Ectodermal cell (in vitro differentiated cells): ENCODE results near the gene MBLAC2.

Experiments used
- H3K27ac ChIP-seq: 2 replicates; pipeline ENCODE4 v1.7.0; 2013; ENCODE audit warnings: mild to moderate bottlenecking, low read depth, low read length; ENCODE audit not compliant: insufficient read depth, poor library complexity, severe bottlenecking
- H3K27me3 ChIP-seq: 2 replicates; pipeline ENCODE4 v1.7.0; 2013; ENCODE audit warnings: mild to moderate bottlenecking, low read length; ENCODE audit not compliant: insufficient read depth, control insufficient read depth, poor library complexity, severe bottlenecking
- H3K36me3 ChIP-seq: one replicate; pipeline ENCODE4 v1.7.0; 2013; ENCODE audit warnings: low read length; ENCODE audit not compliant: control insufficient read depth, insufficient read depth
- H3K4me1 ChIP-seq: one replicate; pipeline ENCODE4 v1.7.0; 2013; ENCODE audit warnings: low read length; ENCODE audit not compliant: control insufficient read depth, insufficient read depth
- H3K4me3 ChIP-seq: 2 replicates; pipeline ENCODE4 v1.7.0; 2013; ENCODE audit warnings: low read depth, low read length, control low read depth; ENCODE audit not compliant: insufficient read depth
- H3K9me3 ChIP-seq: 2 replicates; pipeline ENCODE4 v1.7.0; 2013; ENCODE audit warnings: mild to moderate bottlenecking, low read length, moderate library complexity; ENCODE audit not compliant: control insufficient read depth
- WGBS, 2 experiments: methylation state at CpG; one replicate each; pipeline ENCODE4 v1.1.7; 2013; ENCODE audit warnings: missing lambda C conversion rate in 2 of 2; 5-methylcytosine and 5-hydroxymethylcytosine counted together

Gene MBLAC2

DNA sequence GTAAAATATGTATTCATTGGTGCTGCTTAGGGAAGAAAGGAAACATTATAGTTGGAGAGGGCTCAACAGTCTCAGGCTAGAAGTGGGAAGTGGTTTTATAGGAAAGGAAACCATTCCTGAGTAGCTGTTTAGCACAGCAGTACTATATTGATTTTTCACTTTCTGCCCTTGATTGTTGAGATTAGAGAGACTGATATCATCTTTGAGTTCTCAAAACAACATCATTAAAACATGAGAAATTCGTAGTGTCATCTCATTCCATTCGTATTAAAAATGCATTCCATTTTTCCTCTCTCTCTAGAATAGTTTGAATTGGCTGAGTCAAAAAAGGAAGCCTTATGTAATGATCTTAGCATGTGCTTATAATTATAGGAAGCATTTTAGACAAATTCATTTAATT is 14.2 kb upstream of the MBLAC2 start:
- H3K36me3 ChIP-seq, result no peaks in the 10 kb centered on the region
- H3K9me3 ChIP-seq, result no peaks in the 10 kb centered on the region
- H3K4me1 ChIP-seq, result no peaks in the 10 kb centered on the region
- 83 to 100% methylated on average over 1 to 2 of the region's 2 CpGs for WGBS, 2 experiments
- H3K27ac ChIP-seq, result no peak overlapping the region
- no peaks in the 10 kb centered on the region for H3K27me3 ChIP-seq
- H3K4me3 ChIP-seq, result no peak overlapping the region

DNA sequence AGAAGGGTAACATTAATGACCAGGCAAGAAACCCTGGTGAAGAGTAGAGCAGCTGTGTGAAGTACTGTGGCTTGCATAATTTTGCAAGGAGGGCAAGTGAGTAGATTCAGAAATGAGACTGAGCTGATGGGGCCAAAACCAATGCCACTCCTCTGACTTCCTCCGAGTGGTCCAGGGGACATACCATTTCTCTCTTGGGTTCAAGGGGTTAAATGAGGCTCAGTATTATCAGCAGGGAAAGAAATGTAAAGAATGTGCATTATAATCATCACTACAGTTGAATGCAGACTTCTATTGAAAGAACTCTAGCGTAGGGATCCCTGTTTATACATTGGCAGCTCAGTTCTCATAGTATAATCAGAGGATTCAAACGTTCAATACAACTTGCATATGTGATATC is 10.0 kb upstream of the MBLAC2 start:
- WGBS, 2 experiments, result 81% methylated on average over 3 of the region's 3 CpGs
- H3K27ac ChIP-seq, result no peak overlapping the region
- no peaks in the 10 kb centered on the region for H3K9me3 ChIP-seq
- H3K4me3 ChIP-seq, result no peak overlapping the region
- H3K4me1 ChIP-seq, result no peaks in the 10 kb centered on the region
- H3K27me3 ChIP-seq, result no peaks in the 10 kb centered on the region
- no peaks in the 10 kb centered on the region for H3K36me3 ChIP-seq

GRCh38 chr5:90483206-90483605 is 8.6 kb upstream of the MBLAC2 start:
- no peak overlapping the region for H3K4me3 ChIP-seq
- no peaks in the 10 kb centered on the region for H3K4me1 ChIP-seq
- no peaks in the 10 kb centered on the region for H3K9me3 ChIP-seq
- H3K36me3 ChIP-seq, result no peaks in the 10 kb centered on the region
- no peaks in the 10 kb centered on the region for H3K27me3 ChIP-seq
- H3K27ac ChIP-seq, result no peak overlapping the region
- 93 to 95% methylated on average over 8 of the region's 8 CpGs for WGBS, 2 experiments

DNA sequence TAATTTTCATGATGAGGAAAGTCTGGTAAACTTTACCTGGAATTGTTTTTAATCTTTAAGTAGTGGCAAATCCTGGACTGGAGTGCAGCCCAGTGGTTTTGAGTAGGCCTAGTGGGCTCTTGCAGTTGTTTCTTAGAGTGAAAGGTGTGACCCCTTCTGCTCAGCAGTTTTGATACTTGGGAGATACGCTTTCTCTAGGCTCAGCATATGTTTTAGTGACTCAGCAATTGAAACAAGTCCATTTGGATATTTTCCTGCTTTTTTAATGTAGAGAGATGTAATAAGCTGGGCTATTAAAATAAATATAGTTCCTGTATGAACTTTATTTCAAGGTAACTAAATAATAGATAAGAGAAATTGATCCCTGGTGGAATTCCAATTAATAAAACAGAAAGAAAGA is 6.1 kb upstream of the MBLAC2 start:
- WGBS, 2 experiments, result 100% methylated on average over 1 of the region's 1 CpG
- Histone ChIP-seq H3K36me3 (no peaks in the 10 kb centered on the region), H3K27ac (no peak overlapping the region), H3K27me3 (peaks cover 6% of the 10 kb centered on the region), H3K9me3 (no peaks in the 10 kb centered on the region), H3K4me1 (peaks cover 7% of the 10 kb centered on the region), H3K4me3 (no peak overlapping the region)

DNA sequence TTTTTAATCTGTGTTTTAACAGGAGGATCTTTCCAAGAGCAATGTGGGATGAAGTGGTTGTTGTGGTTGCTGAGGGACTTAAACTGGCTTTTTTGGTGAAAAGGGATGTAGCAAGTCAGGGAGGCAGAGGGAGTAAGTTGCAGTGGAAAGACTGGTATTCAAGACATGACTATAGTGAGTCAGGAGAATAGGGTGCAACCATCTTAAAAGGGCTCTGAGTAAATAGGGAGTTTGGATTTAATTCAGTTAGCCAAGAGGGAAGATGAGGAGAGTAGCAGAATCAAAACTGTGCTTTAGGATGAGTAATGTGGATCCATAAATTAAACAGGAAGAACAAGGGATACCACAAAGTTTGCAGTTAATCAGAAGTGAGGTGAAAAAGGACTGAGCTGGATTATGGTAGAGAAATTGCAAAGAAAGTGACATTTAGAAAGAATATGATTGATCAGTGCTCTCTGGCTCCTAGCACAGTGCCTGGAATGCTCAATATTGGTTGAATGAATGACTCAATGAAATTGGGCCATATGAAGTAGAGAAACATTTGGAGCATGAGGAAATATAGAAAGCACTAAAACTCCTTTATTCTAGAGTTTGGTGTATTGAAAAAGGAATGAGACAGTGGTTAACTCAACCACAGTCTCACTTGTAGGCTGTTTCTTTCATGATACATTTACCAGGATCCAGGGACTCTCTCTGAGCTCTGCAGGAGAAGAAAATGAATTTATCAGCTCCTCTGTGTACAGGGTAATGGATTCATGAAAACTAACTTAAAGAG is 5.2 kb upstream of the MBLAC2 start:
- Histone ChIP-seq H3K27ac (no peak overlapping the region), H3K4me3 (no peak overlapping the region), H3K9me3 (no peaks in the 10 kb centered on the region), H3K36me3 (no peaks in the 10 kb centered on the region), H3K27me3 (peaks cover 15% of the 10 kb centered on the region), H3K4me1 (peaks cover 7% of the 10 kb centered on the region)

GRCh38 chr5:90477621-90478215 is 3.1 kb upstream of the MBLAC2 start:
- Histone ChIP-seq H3K4me1 (peaks cover 7% of the 10 kb centered on the region), H3K27me3 (peaks cover 24% of the 10 kb centered on the region), H3K9me3 (no peaks in the 10 kb centered on the region), H3K27ac (no peak overlapping the region), H3K4me3 (no peak overlapping the region), H3K36me3 (no peaks in the 10 kb centered on the region)
- 86 to 87% methylated on average over 7 to 8 of the region's 8 CpGs for WGBS, 2 experiments

- H3K36me3 ChIP-seq, result no peaks in the 10 kb centered on the region
- WGBS, 2 experiments, result 6 to 11% methylated on average over 2 of the region's 2 CpGs
Observed at GRCh38 chr5:90477073-90477472, 2.5 kb upstream of the MBLAC2 start.

GRCh38 chr5:90476391-90476790 is 1.8 kb upstream of the MBLAC2 start:
- no peak overlapping the region for H3K4me3 ChIP-seq
- no peak overlapping the region for H3K27ac ChIP-seq
- peaks cover 24% of the 10 kb centered on the region for H3K27me3 ChIP-seq
- no peaks in the 10 kb centered on the region for H3K9me3 ChIP-seq
- 37 to 63% methylated on average over 3 of the region's 3 CpGs for WGBS, 2 experiments
- peaks cover 7% of the 10 kb centered on the region for H3K4me1 ChIP-seq
- H3K36me3 ChIP-seq, result no peaks in the 10 kb centered on the region

More at GRCh38 chr5:90477073-90477472, 2.5 kb upstream of the MBLAC2 start:
- Histone ChIP-seq H3K4me1 (peaks cover 7% of the 10 kb centered on the region), H3K4me3 (no peak overlapping the region), H3K9me3 (no peaks in the 10 kb centered on the region), H3K27me3 (peaks cover 24% of the 10 kb centered on the region), H3K27ac (no peak overlapping the region)

- Histone ChIP-seq H3K4me3 (peak overlapping the region; percentile 75), H3K27me3 (peaks cover 24% of the 10 kb centered on the region), H3K4me1 (peaks cover 7% of the 10 kb centered on the region), H3K36me3 (no peaks in the 10 kb centered on the region), H3K9me3 (no peaks in the 10 kb centered on the region), H3K27ac (no peak overlapping the region)
- 7 to 11% methylated on average over 16 to 17 of the region's 17 CpGs for WGBS, 2 experiments
Observed at GRCh38 chr5:90475436-90475980, 937 bp upstream of the MBLAC2 start.

GRCh38 chr5:90473396-90474234 is 956 bp downstream of the MBLAC2 start:
- Histone ChIP-seq H3K9me3 (no peaks in the 10 kb centered on the region), H3K27ac (no peak overlapping the region), H3K4me3 (peak overlapping the region; percentile 75), H3K36me3 (no peaks in the 10 kb centered on the region), H3K27me3 (peaks cover 24% of the 10 kb centered on the region), H3K4me1 (peaks cover 7% of the 10 kb centered on the region)
- 0% methylated on average over 56 of the region's 56 CpGs for WGBS, 2 experiments
